OCI-LY3 (cell line): ENCODE data around the gene GPT2.

Experiments
- H2AFZ ChIP-seq: fragments of 200-600, 300-600 bp; shearing (Covaris generic); 2 replicates; pipeline ENCODE4 v1.6.0; 2014; ENCODE audit warnings: antibody characterized with exemption, low read depth, low read length
- H3K27ac ChIP-seq: fragments of 200-600, 300-600 bp; sonication (generic); 2 replicates; pipeline ENCODE4 v1.5.1; 2014; ENCODE audit warnings: mild to moderate bottlenecking, low read length, moderate library complexity, mixed read lengths
- H3K27me3 ChIP-seq: fragments of 200-600, 300-600 bp; sonication (generic); 2 replicates; pipeline ENCODE4 v1.6.1; 2014; ENCODE audit warnings: low read depth, low read length, mixed read lengths
- H3K36me3 ChIP-seq: fragments of 200-600, 300-600 bp; sonication (generic); replicated peaks from 2 replicates; pipeline ENCODE3; 2014; ENCODE audit warnings: low read depth, low read length, mixed read lengths
- H3K4me1 ChIP-seq: fragments of 300-600, 200-600 bp; sonication (generic); 2 replicates; pipeline ENCODE4 v1.6.1; 2014; ENCODE audit warnings: low read length, mixed read lengths
- H3K4me2 ChIP-seq: fragments of 200-600, 300-600 bp; sonication (generic); 2 replicates; pipeline ENCODE4 v1.6.1; 2014; ENCODE audit warnings: low read length, mixed read lengths
- H3K4me3 ChIP-seq: fragments of 300-600, 200-600 bp; sonication (generic); 2 replicates; pipeline ENCODE4 v1.5.1; 2014; ENCODE audit warnings: antibody characterized with exemption, mild to moderate bottlenecking, low read length, moderate library complexity
- H3K79me2 ChIP-seq: fragments of 300-600, 200-600 bp; shearing (Covaris generic); 2 replicates; pipeline ENCODE4 v1.6.1; 2014; ENCODE audit warnings: mild to moderate bottlenecking, low read length, mixed read lengths
- H3K9ac ChIP-seq: fragments of 300-600, 200-600 bp; shearing (Covaris generic); 2 replicates; pipeline ENCODE4 v1.6.0; 2014; ENCODE audit warnings: mild to moderate bottlenecking, low read length, moderate library complexity
- H3K9me3 ChIP-seq: fragments of 200-600, 300-600 bp; shearing (Covaris generic); 2 replicates; pipeline ENCODE4 v1.6.1; 2014; ENCODE audit warnings: low read length, mixed read lengths; ENCODE audit not compliant: insufficient read depth
- H4K20me1 ChIP-seq: fragments of 200-600, 300-600 bp; sonication (generic); 2 replicates; pipeline ENCODE4 v1.6.1; 2016; ENCODE audit warnings: low read length, mixed read lengths; ENCODE audit not compliant: insufficient read depth
- EZH2phosphoT487 ChIP-seq: fragments of 200-600 bp; shearing (Covaris generic); IDR thresholded peaks from 2 replicates; pipeline ENCODE4 v1.6.1; 2018; ENCODE audit warnings: antibody characterized with exemption, mixed run types, low read depth
- TF ChIP-seq, protein P1 (sequence below): fragments of 200-600, 300-600 bp; sonication (generic); IDR thresholded peaks from 2 replicates; pipeline ENCODE4 v1.5.1; 2014; ENCODE audit warnings: antibody characterized with exemption, low read length, low read depth

Gene GPT2

GRCh38 chr16:46853713-46854443 lies 30.3 kb upstream of the GPT2 start:
- Histone ChIP-seq H3K27ac (no peak overlapping the region), H2AFZ (no peak overlapping the region)

DNA sequence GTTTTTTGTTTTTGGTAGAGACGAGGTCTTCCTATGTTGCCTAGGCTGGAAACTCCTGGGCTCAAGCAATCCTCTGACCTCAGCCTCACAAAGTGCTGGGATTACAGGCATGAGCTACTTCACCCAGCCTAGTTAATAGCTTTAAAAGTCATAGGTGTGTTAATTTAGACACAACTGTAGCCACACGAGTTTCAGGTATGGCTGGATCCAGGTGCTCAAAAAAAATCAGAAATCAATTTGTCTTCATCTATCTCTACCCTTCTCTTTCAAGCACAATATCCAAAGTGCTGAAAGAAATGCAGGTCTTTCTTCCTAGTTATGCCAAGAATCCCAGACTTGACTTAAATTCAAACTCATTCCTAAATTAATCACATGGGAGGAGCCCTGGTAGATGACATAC lies 29.3 kb upstream of the GPT2 start:
- no peak overlapping the region for H3K4me3 ChIP-seq
- peaks cover 18% of the 10 kb centered on the region for H3K4me1 ChIP-seq
- no peak for TF ChIP-seq EZH2phosphoT487
- TF ChIP-seq, protein P1, sequence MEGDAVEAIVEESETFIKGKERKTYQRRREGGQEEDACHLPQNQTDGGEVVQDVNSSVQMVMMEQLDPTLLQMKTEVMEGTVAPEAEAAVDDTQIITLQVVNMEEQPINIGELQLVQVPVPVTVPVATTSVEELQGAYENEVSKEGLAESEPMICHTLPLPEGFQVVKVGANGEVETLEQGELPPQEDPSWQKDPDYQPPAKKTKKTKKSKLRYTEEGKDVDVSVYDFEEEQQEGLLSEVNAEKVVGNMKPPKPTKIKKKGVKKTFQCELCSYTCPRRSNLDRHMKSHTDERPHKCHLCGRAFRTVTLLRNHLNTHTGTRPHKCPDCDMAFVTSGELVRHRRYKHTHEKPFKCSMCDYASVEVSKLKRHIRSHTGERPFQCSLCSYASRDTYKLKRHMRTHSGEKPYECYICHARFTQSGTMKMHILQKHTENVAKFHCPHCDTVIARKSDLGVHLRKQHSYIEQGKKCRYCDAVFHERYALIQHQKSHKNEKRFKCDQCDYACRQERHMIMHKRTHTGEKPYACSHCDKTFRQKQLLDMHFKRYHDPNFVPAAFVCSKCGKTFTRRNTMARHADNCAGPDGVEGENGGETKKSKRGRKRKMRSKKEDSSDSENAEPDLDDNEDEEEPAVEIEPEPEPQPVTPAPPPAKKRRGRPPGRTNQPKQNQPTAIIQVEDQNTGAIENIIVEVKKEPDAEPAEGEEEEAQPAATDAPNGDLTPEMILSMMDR: no peak
- H3K9ac ChIP-seq: no peak overlapping the region
- H3K36me3 ChIP-seq: no peaks in the 10 kb centered on the region
- H2AFZ ChIP-seq: no peak overlapping the region
- no peaks in the 10 kb centered on the region for H3K79me2 ChIP-seq
- H3K9me3 ChIP-seq: no peaks in the 10 kb centered on the region
- H3K27ac ChIP-seq: no peak overlapping the region
- H3K27me3 ChIP-seq: no peaks in the 10 kb centered on the region
- H3K4me2 ChIP-seq: no peak overlapping the region
- no peaks in the 10 kb centered on the region for H4K20me1 ChIP-seq

More at GRCh38 chr16:46853713-46854443, 30.3 kb upstream of the GPT2 start:
- no peaks in the 10 kb centered on the region for H3K9me3 ChIP-seq
- no peaks in the 10 kb centered on the region for H3K36me3 ChIP-seq
- H3K9ac ChIP-seq: no peak overlapping the region
- no peak overlapping the region for H3K4me2 ChIP-seq
- H3K4me3 ChIP-seq: no peak overlapping the region
- H3K4me1 ChIP-seq: peaks cover 18% of the 10 kb centered on the region
- no peaks in the 10 kb centered on the region for H4K20me1 ChIP-seq
- no peaks in the 10 kb centered on the region for H3K79me2 ChIP-seq
- H3K27me3 ChIP-seq: no peaks in the 10 kb centered on the region
- TF ChIP-seq, protein P1: peak; percentile 93
- TF ChIP-seq EZH2phosphoT487: no peak

GRCh38 chr16:46855389-46855788 lies 28.8 kb upstream of the GPT2 start:
- Histone ChIP-seq H3K9me3 (no peaks in the 10 kb centered on the region), H3K27me3 (no peaks in the 10 kb centered on the region), H3K27ac (no peak overlapping the region), H3K4me3 (no peak overlapping the region), H3K4me2 (no peak overlapping the region), H3K79me2 (no peaks in the 10 kb centered on the region), H3K36me3 (no peaks in the 10 kb centered on the region), H3K4me1 (peaks cover 16% of the 10 kb centered on the region), H2AFZ (no peak overlapping the region), H4K20me1 (no peaks in the 10 kb centered on the region), H3K9ac (no peak overlapping the region)
- TF ChIP-seq, protein P1: no peak
- TF ChIP-seq EZH2phosphoT487: no peak

- Histone ChIP-seq H3K4me2 (no peak overlapping the region), H3K36me3 (no peaks in the 10 kb centered on the region), H3K9ac (no peak overlapping the region), H2AFZ (no peak overlapping the region), H3K9me3 (no peaks in the 10 kb centered on the region), H3K27ac (no peak overlapping the region), H3K4me1 (no peaks in the 10 kb centered on the region), H4K20me1 (no peaks in the 10 kb centered on the region), H3K4me3 (no peak overlapping the region), H3K27me3 (no peaks in the 10 kb centered on the region), H3K79me2 (no peaks in the 10 kb centered on the region)
- no peak for TF ChIP-seq EZH2phosphoT487
- TF ChIP-seq, protein P1: peak; percentile 37
Observed at GRCh38 chr16:46857368-46857945, 26.7 kb upstream of the GPT2 start.
